Activated CD8-positive, alpha-beta T cell treated with anti-CD3 and anti-CD28 coated beads, Interleukin-2, amount 10 ng/mL, durations not matched to agents 7 days and 5 days (primary cell): ENCODE measurements around the gene FCGR3A. TPM values are rescaled to one million over a fixed set of nuclear protein-coding genes. Genes with fewer than 3 reads are reported as not detected.
"Not testable (repeated sequence)": the region's sequence is repeated elsewhere in the genome, so short reads cannot be mapped to it uniquely, and the experiment has no call there.

Experiments
- ATAC-seq: fragments of 150-1000 bp; cut with Tn5 transposase; one replicate; pipeline ENCODE4 v1.10.0; 2021; ENCODE audit warnings: moderate library complexity
- CTCF ChIA-PET: fragments of 350-600 bp; sonication (Branson Sonifier 250); formaldehyde crosslinking; loops from one replicate; lab custom pipeline; 2021; ENCODE audit warnings: antibody characterized with exemption; lab: Charles Lee
- POLR2A ChIA-PET: fragments of 350-600 bp; sonication (Branson Sonifier 250); formaldehyde crosslinking; loops from one replicate; lab custom pipeline; 2021; ENCODE audit warnings: antibody characterized with exemption; lab: Charles Lee
- DNase-seq: peaks from one replicate; pipeline ENCODE4 v3.0.0-alpha.2; 2020
- H3K27ac Mint-ChIP-seq: one replicate; pipeline ENCODE4 v1.8.0; 2021; ENCODE audit warnings: mild to moderate bottlenecking, mixed read lengths
- H3K27me3 Mint-ChIP-seq: one replicate; pipeline ENCODE4 v1.8.0; 2021; ENCODE audit warnings: low read depth, mixed read lengths
- H3K36me3 Mint-ChIP-seq: one replicate; pipeline ENCODE4 v1.8.0; 2021; ENCODE audit warnings: low read depth, mixed read lengths
- H3K4me1 Mint-ChIP-seq: one replicate; pipeline ENCODE4 v1.8.0; 2021; ENCODE audit warnings: low read depth, mixed read lengths
- H3K4me3 Mint-ChIP-seq: one replicate; pipeline ENCODE4 v1.8.0; 2021; ENCODE audit warnings: mild to moderate bottlenecking, mixed read lengths
- H3K9me3 Mint-ChIP-seq: one replicate; pipeline ENCODE4 v1.8.0; 2022; ENCODE audit warnings: mixed read lengths; ENCODE audit not compliant: insufficient read depth
- total RNA-seq, 2 experiments: library from RNA; stranded (reverse); gene quantifications; one replicate each; pipeline ENCODE4 v1.2.3, GENCODE V29; 2021

Gene FCGR3A
- total RNA-seq, 2 experiments from 2014 or later: 0.50 to 0.52 TPM

DNA sequence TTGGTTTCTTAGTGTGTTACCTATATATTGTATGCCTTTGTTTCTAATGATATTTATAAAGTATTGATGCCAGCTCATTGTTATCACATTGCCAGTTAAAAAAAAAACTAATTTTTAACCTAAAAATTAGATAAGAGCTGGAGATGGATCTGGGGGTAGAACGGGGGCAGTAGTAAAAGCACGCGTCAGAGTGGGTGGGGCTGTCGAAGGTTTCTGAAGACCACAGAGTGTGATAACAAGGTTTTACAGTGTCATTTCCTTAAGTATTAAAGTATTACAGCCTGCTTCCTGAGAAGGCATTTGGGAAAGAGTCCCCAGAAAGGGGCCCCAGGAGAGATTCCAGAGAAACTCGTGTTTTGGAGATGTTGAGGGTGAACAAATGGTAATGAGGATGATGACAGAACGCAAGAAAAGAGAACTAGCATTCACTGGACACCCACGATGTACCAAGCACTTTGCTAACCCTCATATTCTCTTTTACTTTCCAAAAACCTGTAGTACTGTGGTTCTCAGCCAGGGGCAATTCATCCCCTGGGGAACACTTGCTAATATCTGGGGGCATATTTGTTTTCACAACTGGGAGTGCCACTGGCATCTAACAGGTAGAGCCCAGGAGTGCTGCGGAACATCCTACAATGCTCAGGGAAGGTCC is 30.4 kb upstream of the FCGR3A start:
- H3K9me3 Mint-ChIP-seq, ATAC-seq, CTCF ChIA-PET, H3K4me1 Mint-ChIP-seq, H3K4me3 Mint-ChIP-seq, H3K27me3 Mint-ChIP-seq, DNase-seq, POLR2A ChIA-PET, H3K36me3 Mint-ChIP-seq, H3K27ac Mint-ChIP-seq: not testable (repeated sequence)

DNA sequence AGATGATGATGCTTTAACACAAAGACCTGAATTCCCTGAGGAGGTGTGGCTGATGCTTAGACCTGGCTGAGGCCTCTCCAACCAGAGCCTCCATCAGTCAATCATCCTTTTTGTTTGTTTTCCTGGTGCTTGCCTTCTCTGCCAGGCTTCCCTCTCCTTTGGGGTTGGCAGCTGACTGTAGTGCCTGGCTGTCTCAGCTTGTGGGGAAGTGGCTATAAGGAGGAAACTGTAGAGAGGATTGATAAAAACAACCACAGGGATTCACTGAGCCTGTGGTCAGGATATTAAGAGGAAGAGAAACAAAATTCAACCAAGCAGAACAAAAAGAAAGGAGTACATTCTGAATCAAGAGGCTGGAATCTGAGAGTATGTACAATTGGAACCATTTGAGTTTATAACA is 27.1 kb upstream of the FCGR3A start:
- ATAC-seq, CTCF ChIA-PET, H3K36me3 Mint-ChIP-seq, H3K4me3 Mint-ChIP-seq, DNase-seq, H3K27me3 Mint-ChIP-seq, H3K9me3 Mint-ChIP-seq, H3K4me1 Mint-ChIP-seq, H3K27ac Mint-ChIP-seq, POLR2A ChIA-PET: not testable (repeated sequence)

DNA sequence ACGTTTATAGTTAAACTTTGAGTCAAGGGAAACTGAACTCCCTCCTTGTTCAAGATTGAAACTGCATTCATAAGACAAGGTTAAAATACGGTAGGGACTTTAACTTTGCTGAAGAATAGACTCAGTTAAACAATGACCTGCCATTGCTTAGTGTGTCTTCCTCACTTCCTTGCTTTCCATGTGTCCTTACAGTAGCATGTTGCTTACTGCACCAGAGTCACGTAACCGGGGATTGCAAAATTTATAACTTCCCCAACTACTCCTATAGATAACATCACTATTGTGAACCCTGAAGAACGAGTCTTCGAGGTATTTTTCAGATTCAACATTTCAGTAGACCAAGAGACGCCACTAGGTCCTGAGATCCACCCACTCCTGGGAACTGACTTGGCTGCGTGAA is 22.1 kb upstream of the FCGR3A start:
- POLR2A ChIA-PET, H3K27me3 Mint-ChIP-seq, H3K9me3 Mint-ChIP-seq, H3K4me3 Mint-ChIP-seq, ATAC-seq, H3K36me3 Mint-ChIP-seq, DNase-seq, H3K4me1 Mint-ChIP-seq, H3K27ac Mint-ChIP-seq, CTCF ChIA-PET: not testable (repeated sequence)

DNA sequence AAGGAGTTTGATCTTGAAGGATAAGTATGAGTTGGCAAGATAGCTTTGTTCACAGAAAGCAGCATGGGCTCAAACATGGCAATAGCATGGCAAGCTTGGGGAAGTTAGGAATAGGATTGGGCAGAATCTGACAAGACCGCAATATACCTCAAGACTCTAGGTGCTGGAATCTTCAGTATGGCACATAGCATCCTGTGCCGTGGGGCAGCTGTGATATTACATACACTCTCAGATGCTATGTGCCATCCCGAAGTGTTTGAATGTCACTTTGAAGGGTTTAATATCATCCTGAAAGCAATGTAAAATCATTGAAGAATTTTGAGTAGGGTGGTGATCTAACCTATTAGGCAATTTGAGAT is 17.0 kb upstream of the FCGR3A start:
- not testable (repeated sequence) for DNase-seq

DNA sequence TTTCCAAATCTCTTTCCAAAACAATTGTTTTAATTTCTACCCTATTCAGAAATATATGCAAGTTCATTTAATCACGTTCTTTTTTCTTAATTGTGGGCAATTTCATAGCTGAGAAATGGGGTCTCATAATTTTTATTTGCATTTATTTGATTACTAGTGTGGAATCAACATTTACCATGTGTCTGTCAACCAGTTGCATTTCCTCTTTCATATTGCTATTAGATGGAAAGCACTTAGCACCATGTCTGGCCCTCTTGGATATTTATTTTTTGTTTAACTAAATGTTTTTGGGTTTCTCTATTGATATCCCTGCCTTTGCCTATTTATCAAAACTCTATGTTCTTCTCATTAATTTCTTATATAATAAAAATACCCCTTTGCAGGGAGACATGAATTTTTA is 13.9 kb upstream of the FCGR3A start:
- H3K36me3 Mint-ChIP-seq, H3K9me3 Mint-ChIP-seq, H3K27ac Mint-ChIP-seq, H3K4me3 Mint-ChIP-seq, POLR2A ChIA-PET, H3K27me3 Mint-ChIP-seq, DNase-seq, ATAC-seq: not testable (repeated sequence)
- CTCF ChIA-PET: interaction anchor here (1.6 kb wide), 2 partner anchors 78 to 179 kb away, joined by 3 read pairs; no protein-coding TSS in a partner anchor
- peaks cover 19% of the 10 kb centered on the region for H3K4me1 Mint-ChIP-seq

More for the DNA sequence above, 17.0 kb upstream of the FCGR3A start:
- H3K36me3 Mint-ChIP-seq, ATAC-seq, H3K9me3 Mint-ChIP-seq, H3K27ac Mint-ChIP-seq, POLR2A ChIA-PET, H3K4me3 Mint-ChIP-seq, H3K27me3 Mint-ChIP-seq: not testable (repeated sequence)
- H3K4me1 Mint-ChIP-seq: peaks cover 11% of the 10 kb centered on the region
- CTCF ChIA-PET: interaction anchor here (0.8 kb wide), 1 partner anchor 172 kb away, joined by 3 read pairs; no protein-coding TSS in a partner anchor

DNA sequence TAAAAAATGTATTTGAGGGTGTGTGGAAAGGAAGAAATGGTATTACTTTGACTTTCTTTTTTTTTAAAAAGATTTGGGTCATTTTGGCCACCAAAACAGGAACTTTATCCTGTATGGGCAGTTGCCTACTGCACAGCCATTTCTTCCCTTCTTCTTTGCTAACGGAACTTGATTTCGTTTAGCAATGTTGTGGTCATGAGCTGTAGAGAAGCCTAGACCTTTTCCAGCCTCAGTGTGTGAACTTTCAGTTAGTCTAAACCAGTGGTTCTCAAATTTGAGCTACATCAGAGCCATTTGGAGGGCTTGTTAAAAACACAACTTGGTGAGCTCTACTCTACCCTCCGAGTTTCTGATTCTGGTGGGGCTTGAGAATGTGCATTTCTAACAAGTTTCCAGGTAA is 12.8 kb upstream of the FCGR3A start:
- POLR2A ChIA-PET, H3K27me3 Mint-ChIP-seq, H3K4me3 Mint-ChIP-seq, DNase-seq, ATAC-seq, H3K27ac Mint-ChIP-seq, H3K9me3 Mint-ChIP-seq, H3K36me3 Mint-ChIP-seq: not testable (repeated sequence)
- CTCF ChIA-PET: interaction anchor here (1.6 kb wide), 1 partner anchor 77 kb away, joined by 3 read pairs; no protein-coding TSS in a partner anchor
- H3K4me1 Mint-ChIP-seq: peaks cover 21% of the 10 kb centered on the region

DNA sequence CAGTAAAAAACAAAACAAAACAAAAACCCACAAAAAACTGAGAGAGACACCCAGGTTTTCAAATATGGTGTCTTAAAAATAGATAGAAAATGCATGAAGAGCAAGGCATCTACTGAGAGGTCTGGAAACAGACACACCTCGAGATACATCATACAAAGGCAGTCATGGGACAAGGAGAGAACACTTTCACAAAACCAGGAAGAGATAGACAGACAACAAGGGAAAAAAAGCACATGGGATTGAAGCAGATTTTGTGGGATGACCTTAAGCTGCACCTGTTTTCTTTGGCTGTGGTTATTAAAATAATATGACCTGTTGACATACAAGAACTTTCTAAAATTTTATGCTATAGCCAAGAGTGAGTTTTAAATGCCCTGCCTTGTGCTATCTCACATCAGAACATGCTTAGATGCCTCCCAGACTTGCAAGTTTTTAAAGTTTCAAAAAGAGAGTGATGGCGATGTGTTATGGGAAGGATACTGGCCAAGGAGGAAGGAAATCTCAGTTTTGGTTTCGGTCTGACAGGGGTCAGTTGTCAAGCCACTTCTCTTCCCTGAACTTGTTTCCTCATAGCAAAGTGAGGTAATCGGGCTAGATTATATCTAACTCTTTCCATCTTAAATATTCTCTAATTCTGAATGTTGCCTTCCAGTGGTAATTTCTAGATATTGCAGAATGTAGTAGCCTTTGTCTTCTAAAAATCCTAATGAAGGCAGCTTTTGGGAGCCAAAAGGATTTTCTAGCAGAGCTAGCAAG is 11.5 kb upstream of the FCGR3A start:
- H3K9me3 Mint-ChIP-seq, POLR2A ChIA-PET, H3K27me3 Mint-ChIP-seq, H3K36me3 Mint-ChIP-seq, CTCF ChIA-PET, DNase-seq: not testable (repeated sequence)
- Mint-ChIP-seq H3K27ac (peak overlapping the region; percentile 87), H3K4me3 (peak overlapping the region; percentile 49), H3K4me1 (peaks cover 20% of the 10 kb centered on the region)
- ATAC-seq: peak; percentile 45

DNA sequence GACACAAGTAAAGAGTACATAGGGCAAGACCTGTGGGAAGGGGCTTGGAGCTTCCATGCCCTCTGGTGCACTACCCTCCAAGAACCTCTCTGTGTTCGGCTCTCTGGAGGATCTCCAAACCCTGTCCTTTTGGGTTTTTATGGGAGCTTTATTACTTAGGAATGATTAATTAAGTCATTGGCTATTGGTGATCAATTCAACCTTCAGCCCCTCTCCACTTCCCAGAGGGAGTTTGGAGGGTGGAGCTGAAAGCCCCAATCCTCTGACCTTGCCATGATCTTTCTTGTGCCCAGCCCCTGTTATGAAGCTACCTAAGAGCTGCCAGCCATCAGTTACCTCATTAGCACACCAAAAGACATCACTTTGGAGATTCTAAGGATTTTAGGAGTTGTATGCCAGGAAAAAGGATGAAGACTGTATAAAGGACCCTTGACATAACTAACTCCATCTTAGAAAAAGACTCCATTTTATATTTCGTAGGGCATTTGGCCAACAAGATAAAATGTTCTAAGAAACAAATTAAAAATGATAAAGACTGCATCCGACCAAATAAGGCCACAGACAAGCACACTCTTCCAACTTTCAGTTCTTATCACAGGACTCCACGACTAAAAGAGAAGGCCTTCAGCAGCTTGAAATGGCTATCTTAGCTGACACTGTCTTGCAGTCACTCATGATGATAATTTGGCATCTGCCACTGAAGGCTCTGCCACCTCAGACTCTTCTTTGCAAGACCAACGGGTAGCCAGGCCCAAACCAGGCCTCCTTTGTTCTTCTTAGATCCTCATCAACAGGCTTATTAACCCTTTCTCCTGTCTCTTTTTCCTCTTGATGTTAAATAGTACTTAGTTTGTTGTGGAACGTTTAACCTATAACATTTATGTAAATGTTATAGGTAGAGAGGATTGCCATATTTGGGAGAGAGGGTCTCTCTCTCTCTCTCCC is 8.2 kb upstream of the FCGR3A start:
- peaks cover 14% of the 10 kb centered on the region for H3K36me3 Mint-ChIP-seq
- CTCF ChIA-PET: not testable (repeated sequence)

DNA sequence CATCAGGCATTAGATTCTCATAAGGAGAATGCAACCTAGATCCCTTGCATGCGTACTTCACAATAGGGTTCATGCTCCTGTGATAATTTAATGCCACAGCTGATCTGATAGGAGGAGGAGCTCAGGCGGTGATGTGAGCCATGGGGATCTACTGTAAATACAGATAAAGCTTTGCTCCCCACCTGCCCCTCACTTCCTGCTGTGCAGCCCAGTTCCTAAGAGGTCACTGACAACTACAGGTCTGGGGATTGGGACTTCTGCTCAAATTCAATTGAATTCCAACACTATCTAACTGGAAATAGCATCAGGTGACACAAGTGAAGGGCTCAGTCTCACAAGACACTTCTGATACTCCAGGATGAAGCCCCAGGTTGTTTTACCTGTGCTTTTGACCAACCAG is 7.4 kb upstream of the FCGR3A start:
- H3K27ac Mint-ChIP-seq, POLR2A ChIA-PET, CTCF ChIA-PET, DNase-seq, H3K4me3 Mint-ChIP-seq, ATAC-seq, H3K27me3 Mint-ChIP-seq, H3K9me3 Mint-ChIP-seq: not testable (repeated sequence)
- H3K4me1 Mint-ChIP-seq: peaks cover 32% of the 10 kb centered on the region
- H3K36me3 Mint-ChIP-seq: peaks cover 14% of the 10 kb centered on the region

More for the DNA sequence above, 8.2 kb upstream of the FCGR3A start:
- H3K27ac Mint-ChIP-seq, H3K9me3 Mint-ChIP-seq, DNase-seq, POLR2A ChIA-PET, H3K4me3 Mint-ChIP-seq, ATAC-seq, H3K27me3 Mint-ChIP-seq: not testable (repeated sequence)
- H3K4me1 Mint-ChIP-seq: peaks cover 33% of the 10 kb centered on the region

DNA sequence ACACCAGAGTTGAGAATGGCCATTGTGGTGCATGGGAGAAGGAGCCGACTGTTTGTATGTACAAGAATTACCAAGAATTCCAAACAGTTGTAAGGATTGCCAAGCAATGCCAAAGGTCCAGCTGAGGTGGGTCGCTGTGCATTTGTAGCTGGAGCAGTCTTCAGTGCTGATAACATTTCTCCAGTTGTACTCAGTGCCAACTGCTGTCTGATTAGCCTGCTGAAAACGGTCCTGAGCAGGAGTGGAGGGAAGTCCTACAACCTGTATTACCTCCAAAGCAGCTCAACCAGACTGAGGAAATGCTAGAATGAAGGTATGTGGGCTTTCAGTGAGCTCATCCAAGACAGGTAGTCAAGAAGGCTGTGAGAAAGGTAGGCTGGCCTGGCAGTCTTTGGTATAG is 6.5 kb upstream of the FCGR3A start:
- H3K4me3 Mint-ChIP-seq, CTCF ChIA-PET, POLR2A ChIA-PET, H3K27me3 Mint-ChIP-seq, H3K9me3 Mint-ChIP-seq, DNase-seq, ATAC-seq: not testable (repeated sequence)
- Mint-ChIP-seq H3K27ac (peak overlapping the region; percentile 61), H3K4me1 (peaks cover 26% of the 10 kb centered on the region), H3K36me3 (peaks cover 12% of the 10 kb centered on the region)

DNA sequence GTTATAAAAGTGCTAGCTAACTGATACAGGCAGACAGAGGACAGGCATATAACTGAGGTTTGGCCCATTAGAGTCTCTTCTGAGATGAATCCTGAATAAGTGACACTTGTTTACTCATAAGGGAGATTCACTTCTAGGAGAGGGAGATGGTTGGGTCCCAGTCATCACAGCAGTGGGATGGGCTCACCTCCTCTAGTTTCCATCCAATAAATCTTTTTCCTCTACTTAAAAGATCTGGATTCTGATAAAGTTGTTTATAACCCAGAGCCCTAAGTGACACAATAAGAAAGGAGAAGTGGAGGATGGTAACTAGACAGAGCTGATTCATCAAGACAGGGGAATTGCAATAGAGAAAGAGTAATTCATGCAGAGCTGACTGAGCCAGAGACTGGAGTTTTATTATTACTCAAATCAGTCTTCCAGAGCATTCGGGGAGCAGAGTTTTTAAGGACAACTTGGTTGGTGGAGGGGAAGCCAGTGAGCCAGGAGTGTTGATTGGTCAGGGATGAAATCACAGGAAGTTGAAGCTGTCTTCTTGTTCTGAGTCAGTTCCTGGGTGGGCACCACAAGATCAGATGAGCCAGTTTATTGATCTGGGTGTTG is 5.3 kb upstream of the FCGR3A start:
- H3K9me3 Mint-ChIP-seq, CTCF ChIA-PET, POLR2A ChIA-PET, H3K4me3 Mint-ChIP-seq, DNase-seq, H3K27me3 Mint-ChIP-seq: not testable (repeated sequence)
- peaks cover 26% of the 10 kb centered on the region for H3K4me1 Mint-ChIP-seq
- peak; percentile 80 for ATAC-seq
- peak overlapping the region; percentile 85 for H3K27ac Mint-ChIP-seq
- H3K36me3 Mint-ChIP-seq: peaks cover 13% of the 10 kb centered on the region
